K562 (cell line): ENCODE results near the gene REG3G.

Experiments
- CHD4 ChIP-seq: fragments of 200-600 bp; sonication (generic); IDR thresholded peaks from 3 replicates; pipeline ENCODE4 v1.6.1; 2012; ENCODE audit warnings: low read depth, mild to moderate bottlenecking, mixed read lengths, low read length, inconsistent platforms; ENCODE audit not compliant: insufficient read depth, insufficient replicate concordance, poor library complexity, severe bottlenecking
- EZH2 ChIP-seq: IDR thresholded peaks from 2 replicates; pipeline ENCODE4 v1.6.1; 2012; ENCODE audit warnings: low read depth, mild to moderate bottlenecking, inconsistent platforms, low read length, borderline replicate concordance
- HNRNPK ChIP-seq: fragments of 200-400 bp; formaldehyde crosslinking; IDR thresholded peaks from one replicate; pipeline ENCODE4 v1.6.1; 2018; ENCODE audit warnings: mild to moderate bottlenecking, low read depth, low read length; ENCODE audit not compliant: poor library complexity, severe bottlenecking
- MEIS2 ChIP-seq: fragments of 450-650 bp; IDR thresholded peaks from 2 replicates; pipeline ENCODE4 v1.6.1; 2014; ENCODE audit warnings: mild to moderate bottlenecking; ENCODE audit not compliant: partially characterized antibody
- MTA2 ChIP-seq: fragments of 450-650 bp; IDR thresholded peaks from 2 replicates; pipeline ENCODE4 v1.6.1; 2016; ENCODE audit warnings: low read depth
- POLR2AphosphoS5 ChIP-seq: IDR thresholded peaks from 2 replicates; pipeline ENCODE4 v1.6.1; 2011; ENCODE audit warnings: mild to moderate bottlenecking, low read depth, low read length, moderate library complexity; ENCODE audit not compliant: control insufficient read depth, insufficient read depth
- YY1 ChIP-seq, 3 experiments: IDR thresholded peaks; 2 replicates each; pipeline ENCODE4 v1.6.1; 2011; ENCODE audit warnings: low read length in 2 of 3, mild to moderate bottlenecking in 2 of 3, moderate library complexity in 2 of 3, borderline replicate concordance in 1 of 3, control low read depth in 1 of 3, low read depth in 1 of 3; ENCODE audit not compliant: insufficient read depth in 3 of 3, insufficient replicate concordance in 2 of 3, control insufficient read depth in 1 of 3, insufficient read length in 1 of 3; ENCODE audit errors: extremely low read depth in 1 of 3
- TF ChIP-seq, protein P1 (sequence below): fragments of 450-650 bp; IDR thresholded peaks from 2 replicates; pipeline ENCODE4 v1.6.1; 2016

DNA sequence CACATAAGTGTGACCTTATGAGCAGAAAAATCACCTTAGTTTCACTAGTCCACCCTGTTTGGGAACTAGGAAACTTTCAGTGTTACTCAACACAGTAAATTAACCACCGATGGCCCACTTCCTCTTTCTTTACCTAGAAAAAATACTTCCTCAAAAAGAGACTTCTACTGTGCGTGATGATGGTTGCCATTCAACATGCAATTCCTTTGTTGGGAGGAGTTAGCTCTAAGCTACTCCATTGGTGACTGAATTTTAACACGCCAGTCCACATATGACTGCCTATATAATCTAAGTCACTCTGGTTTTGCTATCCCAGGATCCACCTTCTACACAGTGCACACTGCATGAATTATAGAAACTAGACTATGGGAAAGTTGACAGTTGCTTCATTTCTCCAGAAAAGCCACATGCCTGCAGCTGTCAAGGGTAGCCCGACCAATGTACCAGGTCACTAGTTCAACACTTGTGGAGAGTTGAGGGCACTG lies 47.8 kb upstream of the REG3G start:
- TF ChIP-seq, protein P1, sequence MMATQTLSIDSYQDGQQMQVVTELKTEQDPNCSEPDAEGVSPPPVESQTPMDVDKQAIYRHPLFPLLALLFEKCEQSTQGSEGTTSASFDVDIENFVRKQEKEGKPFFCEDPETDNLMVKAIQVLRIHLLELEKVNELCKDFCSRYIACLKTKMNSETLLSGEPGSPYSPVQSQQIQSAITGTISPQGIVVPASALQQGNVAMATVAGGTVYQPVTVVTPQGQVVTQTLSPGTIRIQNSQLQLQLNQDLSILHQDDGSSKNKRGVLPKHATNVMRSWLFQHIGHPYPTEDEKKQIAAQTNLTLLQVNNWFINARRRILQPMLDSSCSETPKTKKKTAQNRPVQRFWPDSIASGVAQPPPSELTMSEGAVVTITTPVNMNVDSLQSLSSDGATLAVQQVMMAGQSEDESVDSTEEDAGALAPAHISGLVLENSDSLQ = no peak
- no peak for TF ChIP-seq HNRNPK
- no peak for TF ChIP-seq POLR2AphosphoS5
- no peak for TF ChIP-seq MEIS2
- no peak for TF ChIP-seq CHD4
- no peak for TF ChIP-seq YY1 (IDR thresholded peaks at IDR 0.05; ENCODE audit: borderline replicate concordance in 1 of 3, control insufficient read depth in 1 of 3, extremely low read depth in 1 of 3, insufficient read depth in 3 of 3, insufficient read length in 1 of 3, insufficient replicate concordance in 2 of 3, low read depth in 1 of 3, low read length in 2 of 3)
- TF ChIP-seq MTA2 = no peak
- no peak for TF ChIP-seq EZH2
